ENCODE measurements around the gene IBTK.

- TF ChIP-seq CTCF (optimal IDR thresholded peaks at IDR 0.05 in 1 of 3, IDR thresholded peaks at IDR 0.05 in 1 of 3, conservative IDR thresholded peaks at IDR 0.05 in 1 of 3; ENCODE audit: extremely low read depth in 1 of 3, insufficient read depth in 2 of 3, low read length in 3 of 3), result no peak
- TF ChIP-seq EZH2 (IDR thresholded peaks at IDR 0.05; ENCODE audit: low read length), result no peak
Measured at GRCh38 chr6:82239597-82239996, 7.9 kb downstream of the IBTK start.
